ENCODE results near the gene APIP.

DNA sequence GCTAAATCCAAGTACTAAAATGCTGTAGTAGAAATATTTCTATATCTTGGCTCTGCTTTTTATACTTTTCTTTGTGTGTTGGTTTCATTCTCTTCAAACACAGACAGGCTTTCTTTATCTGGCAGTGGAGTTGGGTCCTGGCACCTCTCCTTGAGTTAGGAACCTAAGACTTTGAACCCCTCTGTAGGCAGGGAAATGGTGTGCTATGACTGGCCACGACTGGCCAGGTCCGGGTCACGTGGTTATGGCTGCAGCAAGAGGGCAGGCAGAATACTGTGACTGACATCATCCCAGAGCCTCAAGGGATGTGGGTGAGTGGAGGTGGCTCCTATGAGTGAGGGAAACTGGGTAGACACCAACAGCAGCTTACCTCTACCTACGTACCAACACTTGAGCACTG is 42.0 kb downstream of the APIP start:
- TF ChIP-seq POLR2AphosphoS5 (IDR thresholded peaks at IDR 0.05; ENCODE audit: low read depth, low read length) (no peak), TAF1 (IDR thresholded peaks at IDR 0.05; ENCODE audit: low read depth, low read length) (no peak), POLR2A (IDR thresholded peaks at IDR 0.05; ENCODE audit: low read depth, low read length) (no peak), POU2F2 (IDR thresholded peaks at IDR 0.05; ENCODE audit: low read depth, low read length) (no peak), PAX5 (IDR thresholded peaks at IDR 0.05; ENCODE audit: insufficient read depth, low read length, severe bottlenecking) (no peak), SPI1 (IDR thresholded peaks at IDR 0.05; ENCODE audit: low read depth, low read length) (no peak)

Data from GM12891 (cell line).